Fibroblast of skin of right biceps (primary cell): ENCODE data around the gene BPIFB1.

Source experiments
- DNase-seq: peaks from one replicate; pipeline ENCODE4 v3.0.0-alpha.2; 2013

BPIFB1 gene

GRCh38 chr20:33273117-33273851 is 9.7 kb upstream of the BPIFB1 start:
- DNase-seq, result no peak

DNA sequence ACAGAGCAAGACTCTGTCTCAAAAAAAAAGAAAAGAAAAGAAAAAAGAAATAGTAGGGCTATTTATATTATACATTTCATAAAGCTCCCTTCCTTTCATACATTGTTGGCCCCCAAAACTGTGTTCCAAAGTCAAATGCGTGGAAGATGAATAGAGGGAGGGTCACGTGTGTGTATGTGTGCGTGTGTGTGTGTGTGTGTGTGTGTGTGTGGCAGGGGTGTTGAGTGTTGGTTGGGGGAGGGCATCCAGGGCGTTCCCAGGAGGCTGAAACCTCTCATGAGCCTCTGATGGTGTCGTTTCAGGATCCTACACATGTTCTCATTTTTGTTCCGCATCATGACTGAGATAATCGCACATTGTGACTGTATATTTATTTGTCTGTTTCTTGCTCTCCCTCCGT is 7.8 kb upstream of the BPIFB1 start:
- no peak for DNase-seq

DNA sequence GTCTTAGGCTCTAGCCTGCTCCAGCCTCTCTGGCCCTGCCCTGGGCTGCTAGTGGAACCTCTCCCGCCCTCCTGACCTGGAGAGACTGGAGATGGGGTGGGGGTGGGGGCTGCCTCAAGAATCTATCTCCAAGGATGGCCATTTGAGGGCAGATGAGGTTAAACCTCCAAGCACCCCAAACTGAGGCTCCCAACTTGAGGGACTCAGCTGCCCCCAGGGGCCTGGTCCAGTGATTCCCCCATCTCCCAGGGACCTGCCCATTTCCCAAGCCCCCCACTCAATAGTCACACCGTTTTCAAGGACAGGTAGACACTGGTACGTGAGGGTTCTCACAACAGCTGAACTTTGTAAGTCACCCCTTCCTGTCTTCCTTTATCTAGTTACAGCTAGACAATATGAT is 7.1 kb upstream of the BPIFB1 start:
- no peak for DNase-seq

- DNase-seq, result no peak
Observed at GRCh38 chr20:33276303-33277113, 6.5 kb upstream of the BPIFB1 start.

DNA sequence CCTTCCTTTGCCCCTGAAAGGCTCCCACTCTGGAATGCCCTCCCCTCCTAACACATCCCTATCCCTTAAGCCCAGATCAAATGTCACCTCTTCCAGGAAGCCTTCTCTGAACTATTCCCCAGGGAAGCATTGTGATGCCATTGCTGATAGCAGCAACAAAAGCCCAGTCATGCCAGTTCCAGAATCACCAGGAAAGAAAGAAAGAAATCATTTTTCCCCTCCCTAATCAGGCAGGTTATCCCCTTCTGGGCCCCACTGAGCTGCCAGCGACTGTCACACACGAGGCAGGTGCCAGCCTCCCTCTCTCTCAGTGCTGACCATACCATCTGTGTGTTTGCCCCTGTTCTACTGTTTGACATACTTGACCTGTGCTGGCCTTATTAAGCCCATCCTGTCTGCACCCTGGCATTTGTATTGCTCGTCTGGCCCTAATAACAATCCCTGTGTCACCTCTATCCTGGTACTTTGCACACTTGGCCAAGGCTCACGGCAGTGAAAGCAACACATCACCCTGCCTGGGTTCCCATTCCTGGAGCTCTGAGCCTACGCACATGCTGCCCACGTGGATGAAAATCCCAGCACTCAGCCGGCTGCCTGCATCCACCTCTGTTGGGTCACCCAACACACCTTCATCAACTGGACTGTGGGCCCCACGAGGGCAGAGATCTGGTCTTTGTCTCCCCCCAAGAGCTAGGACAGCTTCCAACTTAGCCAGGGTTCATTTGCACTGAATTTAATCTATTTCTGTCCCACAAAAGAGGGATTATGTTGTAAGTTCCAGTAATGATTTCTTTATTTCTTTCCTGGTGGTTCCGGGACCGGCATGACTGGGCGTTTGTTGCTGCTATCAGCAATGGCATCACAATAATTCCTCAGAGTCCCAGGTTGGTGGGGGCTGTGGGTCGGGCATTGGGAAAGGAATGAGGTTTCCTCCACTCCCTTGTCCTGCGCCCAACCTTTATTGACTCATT is 5.3 kb upstream of the BPIFB1 start:
- no peak for DNase-seq

- no peak for DNase-seq
Observed at GRCh38 chr20:33278700-33279099, 4.3 kb upstream of the BPIFB1 start.

GRCh38 chr20:33279261-33279910 is 3.6 kb upstream of the BPIFB1 start:
- DNase-seq, result no peak

DNA sequence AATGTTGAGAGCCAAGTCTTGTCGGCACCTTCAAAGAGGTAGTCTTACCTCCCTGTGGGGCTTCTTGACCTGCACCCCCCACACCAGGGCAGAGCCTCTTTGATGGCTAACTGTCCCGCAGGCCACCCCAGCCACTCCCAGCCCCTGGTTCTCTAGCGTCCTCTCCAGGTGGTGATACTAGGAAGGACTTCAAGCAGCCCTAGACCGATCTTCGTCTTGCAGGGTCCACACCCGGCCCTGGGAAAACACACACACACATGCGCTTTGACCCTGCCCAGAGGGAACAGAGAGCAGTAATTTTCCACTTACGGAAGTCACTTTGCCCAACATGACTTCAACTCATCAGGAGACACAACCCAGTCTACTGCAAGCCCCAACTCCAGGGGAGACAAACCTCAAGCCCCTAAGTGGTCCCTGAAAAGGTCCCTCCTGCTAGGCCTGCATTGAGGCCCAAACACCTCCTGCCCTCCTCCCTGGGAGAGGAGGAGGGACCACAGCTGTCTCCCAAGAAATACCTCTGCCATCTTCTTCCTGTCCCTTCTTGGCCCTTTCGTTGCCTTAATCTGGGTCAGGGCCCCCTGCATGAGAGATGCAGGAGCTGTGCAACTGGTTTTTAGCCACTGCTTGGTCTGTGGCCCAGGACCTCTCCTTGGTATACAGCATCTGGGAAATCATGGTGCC is 2.9 kb upstream of the BPIFB1 start:
- DNase-seq, result no peak

GRCh38 chr20:33280775-33281174 is 2.2 kb upstream of the BPIFB1 start:
- DNase-seq, result no peak

GRCh38 chr20:33281550-33282146 is 1.4 kb upstream of the BPIFB1 start:
- no peak for DNase-seq

- DNase-seq, result no peak
Observed at GRCh38 chr20:33282196-33282934, 649 bp upstream of the BPIFB1 start.

DNA sequence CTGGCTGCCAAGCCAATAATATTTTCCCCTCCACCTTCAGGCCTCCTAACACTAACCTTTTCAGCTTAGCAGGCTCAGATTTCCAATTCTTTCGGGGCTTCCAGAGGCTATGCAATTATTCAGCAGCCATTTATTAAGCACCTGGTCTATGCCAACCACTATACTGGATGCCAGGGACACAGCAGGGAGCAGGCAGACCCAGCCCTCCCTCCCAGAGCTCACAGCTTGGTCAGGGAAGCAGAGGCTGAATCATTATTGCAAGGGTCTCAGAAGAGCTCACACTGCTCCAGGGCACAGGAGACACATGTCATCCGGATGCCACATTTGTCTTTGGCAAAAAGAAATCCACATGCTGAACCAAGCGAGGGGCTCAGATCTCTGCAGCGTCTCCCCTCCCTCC is 1.3 kb downstream of the BPIFB1 start:
- no peak for DNase-seq

DNA sequence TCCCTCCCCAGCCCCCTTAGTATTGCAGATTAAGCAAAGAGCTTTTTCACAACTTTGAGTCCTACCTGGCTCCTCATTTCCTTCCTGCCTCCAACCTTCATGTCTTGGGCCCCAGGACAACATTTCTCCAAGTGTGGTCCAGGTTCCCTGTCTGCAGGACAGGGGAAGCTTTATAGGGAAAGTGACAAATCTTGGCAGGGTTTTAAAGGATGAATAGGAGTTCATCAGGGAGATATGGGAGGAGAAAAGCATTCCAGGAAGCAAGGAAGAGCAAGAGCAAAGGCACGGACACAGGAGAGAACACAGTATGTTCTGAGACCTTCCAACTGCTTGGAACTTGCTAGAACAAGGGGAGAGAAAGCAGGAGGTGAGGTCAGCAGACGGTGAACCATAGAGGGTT is 1.9 kb downstream of the BPIFB1 start:
- DNase-seq, result no peak

GRCh38 chr20:33285861-33286495 is 3.0 kb downstream of the BPIFB1 start:
- no peak for DNase-seq

DNA sequence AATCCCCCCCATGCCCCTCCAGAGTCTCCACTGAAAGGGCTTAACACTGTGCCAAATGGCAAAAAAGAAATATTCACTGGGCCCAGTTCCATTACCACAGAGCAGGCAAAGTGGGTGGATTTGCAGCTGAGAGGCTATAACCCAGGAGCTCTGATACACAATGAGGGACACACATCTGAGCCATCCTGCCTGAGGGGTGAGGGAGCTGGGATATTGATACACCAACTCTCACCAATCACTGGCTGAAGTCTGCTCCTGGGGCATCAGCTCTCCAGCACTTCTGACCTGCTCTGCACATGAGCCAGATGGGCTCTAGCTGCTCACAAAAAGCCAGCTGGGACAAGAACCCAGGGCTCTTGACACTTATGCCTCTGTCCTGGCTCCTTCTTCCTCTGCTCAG is 4.9 kb downstream of the BPIFB1 start:
- DNase-seq, result no peak

DNA sequence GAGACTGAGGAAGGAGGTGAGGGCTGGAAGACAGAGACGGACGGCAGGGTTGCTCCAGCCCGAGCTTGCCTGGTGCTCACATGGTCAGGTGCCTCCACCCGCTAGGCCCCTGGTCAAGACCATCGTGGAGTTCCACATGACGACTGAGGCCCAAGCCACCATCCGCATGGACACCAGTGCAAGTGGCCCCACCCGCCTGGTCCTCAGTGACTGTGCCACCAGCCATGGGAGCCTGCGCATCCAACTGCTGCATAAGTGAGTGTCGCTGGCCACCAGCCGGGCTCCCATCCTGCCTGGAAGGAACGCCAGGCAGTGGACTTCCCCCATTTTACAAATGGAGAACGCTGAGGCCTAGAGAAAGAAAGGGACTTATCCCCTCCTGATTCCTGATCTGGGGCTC is 7.8 kb downstream of the BPIFB1 start:
- DNase-seq, result no peak

DNA sequence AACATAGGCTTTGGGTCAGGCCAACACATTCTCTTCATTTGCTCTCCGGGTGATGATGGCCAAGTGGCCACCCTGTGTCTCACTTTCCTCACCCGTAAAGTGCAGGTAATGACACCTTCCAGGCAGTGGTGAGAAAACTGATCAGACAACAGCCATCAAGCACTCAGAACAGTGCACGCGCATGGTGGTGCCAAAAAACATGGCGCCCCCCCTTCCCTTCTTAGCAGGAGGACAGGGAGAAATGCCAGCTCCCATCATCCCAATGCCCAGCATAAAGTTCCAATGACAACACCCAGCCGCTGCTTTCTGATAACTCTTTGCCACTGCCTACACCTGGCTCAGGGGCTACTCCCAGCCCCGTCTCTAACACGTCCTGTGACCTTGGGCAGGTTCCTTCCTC is 8.4 kb downstream of the BPIFB1 start:
- DNase-seq, result no peak

DNA sequence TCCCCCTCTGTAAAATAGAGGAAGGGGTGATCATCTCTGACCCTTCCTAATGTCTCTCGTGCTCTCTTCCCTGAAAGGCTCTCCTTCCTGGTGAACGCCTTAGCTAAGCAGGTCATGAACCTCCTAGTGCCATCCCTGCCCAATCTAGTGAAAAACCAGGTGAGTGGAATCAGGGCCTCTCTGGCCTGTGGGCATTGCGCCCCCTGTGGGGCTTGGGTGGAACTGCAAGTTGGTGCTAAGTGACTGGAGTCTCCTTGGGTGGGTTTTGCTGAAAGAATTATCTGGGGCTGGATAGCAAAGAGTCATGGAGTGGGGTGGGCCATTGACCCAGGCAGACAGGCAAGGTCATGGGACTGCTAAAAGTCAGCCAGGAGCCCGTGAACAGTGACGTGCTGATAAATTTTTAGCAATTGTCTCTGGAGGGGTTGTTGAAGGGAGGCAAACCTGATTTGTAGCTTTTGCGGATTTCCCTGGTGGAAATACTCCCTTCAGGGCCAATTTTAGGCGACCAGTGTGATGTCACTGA is 8.9 kb downstream of the BPIFB1 start:
- peak; percentile 6 for DNase-seq

DNA sequence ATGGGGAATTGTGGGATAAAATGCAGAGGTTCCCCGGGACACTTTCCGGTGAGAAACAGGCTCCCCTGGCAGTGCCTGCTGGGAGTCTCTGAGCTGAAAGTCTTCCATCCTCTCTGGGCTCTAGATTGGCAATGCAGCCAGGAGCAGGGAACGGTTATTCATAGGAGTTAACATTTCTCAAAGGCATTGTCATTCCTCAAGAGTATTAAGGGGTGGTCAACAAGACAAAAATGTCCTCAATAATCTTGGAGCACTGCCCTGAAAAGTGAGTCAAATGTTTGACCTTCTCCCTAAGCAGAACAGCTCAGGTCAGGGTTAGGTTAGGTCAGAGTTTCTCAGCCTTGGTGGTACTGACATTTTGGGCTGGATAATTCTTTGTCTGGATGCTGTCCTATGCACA is 13.2 kb downstream of the BPIFB1 start:
- peak; percentile 27 for DNase-seq

DNA sequence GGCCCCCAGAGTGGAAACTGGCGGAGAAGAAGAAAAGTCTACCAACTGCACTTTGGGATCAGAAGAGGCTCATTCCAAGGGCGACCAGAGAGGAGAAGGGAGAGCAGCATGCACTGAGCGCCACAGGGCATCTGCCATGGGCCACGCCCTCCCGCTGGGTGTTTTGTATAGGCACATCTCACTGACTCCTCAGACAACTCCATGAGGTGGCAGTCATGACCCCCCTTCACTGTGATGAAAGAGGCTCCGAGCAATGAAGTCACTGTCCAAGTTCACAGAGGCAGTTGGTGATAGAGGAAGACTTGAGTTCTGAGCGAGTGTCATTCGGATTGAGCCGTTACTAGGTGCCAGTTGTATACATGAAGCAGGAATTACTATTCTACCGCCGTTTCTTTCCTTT is 15.4 kb downstream of the BPIFB1 start:
- DNase-seq, result no peak
